Activated effector memory CD4-positive, alpha-beta T cell treated with Interleukin-2 at 50 U/mL for 16 hours (primary cell): Measurements from ENCODE around the gene KIF16B.
"Not testable (repeated sequence)": the region's sequence is repeated elsewhere in the genome, so short reads cannot be mapped to it uniquely, and the experiment has no call there.

ENCODE experiments used
- DNase-seq: peaks from one replicate; pipeline ENCODE4 v3.0.0-alpha.2; 2020

Gene KIF16B

GRCh38 chr20:16573001-16573965 is at the start of gene KIF16B:
Gene KIF16B (minus strand): TSS chr20:16573448. CDS start chr20:16573275, 173 bp downstream.
- peak; percentile 69 for DNase-seq

- no peak for DNase-seq
Measured at GRCh38 chr20:16622501-16622900, 49.3 kb upstream of the KIF16B start.

GRCh38 chr20:16621435-16622141 is 48.3 kb upstream of the KIF16B start:
- no peak for DNase-seq

GRCh38 chr20:16620961-16621360 is 47.7 kb upstream of the KIF16B start:
- no peak for DNase-seq

- no peak for DNase-seq
Measured at GRCh38 chr20:16619953-16620352, 46.7 kb upstream of the KIF16B start.

GRCh38 chr20:16617056-16617455 is 43.8 kb upstream of the KIF16B start:
- DNase-seq: no peak

GRCh38 chr20:16616317-16616716 is 43.1 kb upstream of the KIF16B start:
- no peak for DNase-seq

GRCh38 chr20:16615199-16615598 is 42.0 kb upstream of the KIF16B start:
- no peak for DNase-seq

GRCh38 chr20:16613954-16614353 is 40.7 kb upstream of the KIF16B start:
- no peak for DNase-seq

- DNase-seq: no peak
Measured at GRCh38 chr20:16612706-16613105, 39.5 kb upstream of the KIF16B start.

- no peak for DNase-seq
Measured at GRCh38 chr20:16611817-16612216, 38.6 kb upstream of the KIF16B start.

GRCh38 chr20:16609066-16609465 is 35.8 kb upstream of the KIF16B start:
- DNase-seq: no peak

GRCh38 chr20:16608277-16608650 is 35.0 kb upstream of the KIF16B start:
- no peak for DNase-seq

- DNase-seq: no peak
Measured at GRCh38 chr20:16607364-16608276, 34.4 kb upstream of the KIF16B start.

GRCh38 chr20:16606468-16607070 is 33.3 kb upstream of the KIF16B start:
- DNase-seq: no peak

GRCh38 chr20:16601047-16601446 is 27.8 kb upstream of the KIF16B start:
- no peak for DNase-seq

GRCh38 chr20:16599257-16599656 is 26.0 kb upstream of the KIF16B start:
- no peak for DNase-seq

GRCh38 chr20:16596991-16597390 is 23.7 kb upstream of the KIF16B start:
- no peak for DNase-seq

GRCh38 chr20:16596404-16596803 is 23.2 kb upstream of the KIF16B start:
- not testable (repeated sequence) for DNase-seq

GRCh38 chr20:16595376-16595775 is 22.1 kb upstream of the KIF16B start:
- no peak for DNase-seq

GRCh38 chr20:16590041-16590633 is 16.9 kb upstream of the KIF16B start:
- DNase-seq: no peak

GRCh38 chr20:16589623-16590022 is 16.4 kb upstream of the KIF16B start:
- DNase-seq: no peak
